HG02973 (cell line): ENCODE results near the gene FUT7.
"Not testable (repeated sequence)": the region's sequence is repeated elsewhere in the genome, so short reads cannot be mapped to it uniquely, and the experiment has no call there.

Experiments used
- ATAC-seq: cut with Tn5 transposase; IDR thresholded peaks from one replicate; pipeline ENCODE4 v1.9.1; 2021; ENCODE audit warnings: moderate library complexity; ENCODE audit not compliant: unreplicated experiment

FUT7 gene

DNA sequence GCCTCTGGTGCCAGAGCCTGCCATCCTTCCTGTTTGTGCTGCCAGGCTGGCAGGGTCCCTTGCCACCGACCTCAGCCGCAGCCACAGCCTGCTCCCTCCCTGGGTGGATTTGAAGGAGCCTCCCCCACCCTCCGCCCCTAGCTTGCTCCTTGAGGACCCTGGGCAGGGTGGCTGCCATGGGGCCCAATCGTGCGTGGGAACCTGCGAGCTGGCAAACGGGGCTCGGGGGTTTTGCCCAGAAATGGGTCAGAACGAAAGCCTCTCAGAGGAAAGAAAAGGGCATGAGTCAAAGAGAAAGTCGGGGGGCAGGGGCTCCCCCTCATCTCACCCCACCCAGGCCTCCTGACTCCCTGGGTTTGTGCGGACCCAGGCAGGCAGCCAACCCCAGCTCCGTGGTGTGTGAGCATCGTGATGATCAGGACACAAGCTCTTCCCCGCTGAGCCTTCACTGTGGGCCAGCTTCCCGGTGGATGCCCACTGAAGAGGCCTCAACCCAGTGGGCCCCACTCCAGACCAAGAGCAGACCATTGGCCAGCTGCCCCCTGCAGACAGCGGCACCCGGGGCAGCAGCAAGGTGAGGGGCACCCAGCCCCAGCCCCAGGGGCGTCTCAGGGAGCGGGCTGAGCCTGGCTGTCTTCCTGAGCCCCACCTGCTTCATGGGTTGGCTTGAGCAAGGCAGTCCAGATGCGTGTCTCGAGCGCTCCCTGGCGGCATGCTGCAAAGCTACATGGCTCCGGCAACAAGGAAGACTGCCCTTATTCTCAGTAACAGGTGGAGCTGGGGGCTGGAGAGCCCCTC is 3.0 kb upstream of the FUT7 start:
- ATAC-seq: no peak

DNA sequence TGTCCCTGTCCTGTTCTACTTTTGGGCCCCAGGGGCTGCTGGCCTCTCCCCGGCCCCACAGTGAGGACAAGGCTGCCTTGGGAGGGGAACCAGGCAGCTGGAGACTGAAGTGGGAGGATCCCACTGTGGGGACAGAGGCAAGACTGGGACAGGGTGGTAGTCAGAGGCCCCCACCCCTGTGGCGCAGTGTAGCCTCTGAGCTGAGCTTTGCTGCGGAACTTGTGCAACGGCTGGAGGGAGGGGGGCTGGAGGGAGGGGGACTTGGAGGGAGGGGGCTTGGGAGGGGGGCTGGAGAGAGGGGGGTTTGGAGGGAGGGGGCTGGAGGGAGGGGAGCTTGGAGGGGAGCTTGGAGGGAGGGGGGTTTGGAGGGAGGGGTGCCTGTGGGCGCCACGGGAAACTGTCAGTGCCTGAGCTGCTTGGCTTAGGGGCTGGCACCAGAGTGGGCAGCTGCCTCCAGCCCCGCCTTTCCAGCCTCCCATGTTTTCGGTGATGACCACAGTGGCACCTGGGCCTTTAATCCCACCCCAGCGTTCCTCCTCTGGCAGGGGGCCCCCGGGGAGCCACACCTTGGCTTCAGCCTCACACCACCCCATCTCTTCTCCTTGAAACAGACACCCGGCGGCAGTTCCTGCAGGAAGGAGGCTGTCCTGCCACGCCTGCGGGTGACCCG is 2.3 kb upstream of the FUT7 start:
- no peak for ATAC-seq

DNA sequence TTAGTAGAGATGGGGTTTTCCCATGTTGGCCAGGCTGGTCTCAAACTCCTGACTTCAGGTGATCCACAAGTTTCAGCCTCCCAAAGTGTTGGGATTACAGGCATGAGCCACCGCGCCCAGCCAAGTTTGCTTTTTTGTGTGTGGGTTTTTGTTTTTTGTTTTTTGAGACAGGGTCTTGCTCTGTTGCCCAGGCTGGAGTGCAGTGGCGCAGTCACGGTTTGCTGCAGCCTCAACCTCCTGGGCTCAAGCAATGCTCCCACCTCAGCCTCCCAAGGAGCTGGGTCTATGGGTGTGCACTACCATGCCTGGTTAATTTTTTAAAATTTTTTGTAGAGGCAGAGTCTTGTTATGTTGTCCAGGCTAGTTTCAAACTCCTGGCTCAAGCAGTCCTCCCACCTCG is 1.6 kb upstream of the FUT7 start:
- ATAC-seq: not testable (repeated sequence)

DNA sequence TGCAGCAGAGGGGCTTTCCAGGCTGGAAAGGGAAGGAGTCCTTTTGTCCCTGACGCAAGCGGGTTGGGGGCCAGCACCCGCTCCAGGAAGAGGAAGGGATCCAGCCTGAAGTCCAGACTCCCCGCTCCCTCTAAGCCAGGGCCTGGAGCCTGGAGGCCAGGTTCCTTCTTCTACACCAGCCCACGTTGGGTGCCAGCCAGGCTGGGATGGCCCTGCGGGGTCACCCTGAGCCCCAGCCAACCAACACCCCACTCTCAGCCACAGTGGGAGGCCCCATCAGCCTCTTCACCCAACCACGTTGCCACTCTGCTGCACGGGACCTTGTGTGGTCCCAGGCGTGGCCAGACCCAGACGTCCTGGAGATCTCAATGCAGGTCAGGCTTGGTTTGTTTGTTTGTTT is 970 bp upstream of the FUT7 start:
- ATAC-seq: no peak

DNA sequence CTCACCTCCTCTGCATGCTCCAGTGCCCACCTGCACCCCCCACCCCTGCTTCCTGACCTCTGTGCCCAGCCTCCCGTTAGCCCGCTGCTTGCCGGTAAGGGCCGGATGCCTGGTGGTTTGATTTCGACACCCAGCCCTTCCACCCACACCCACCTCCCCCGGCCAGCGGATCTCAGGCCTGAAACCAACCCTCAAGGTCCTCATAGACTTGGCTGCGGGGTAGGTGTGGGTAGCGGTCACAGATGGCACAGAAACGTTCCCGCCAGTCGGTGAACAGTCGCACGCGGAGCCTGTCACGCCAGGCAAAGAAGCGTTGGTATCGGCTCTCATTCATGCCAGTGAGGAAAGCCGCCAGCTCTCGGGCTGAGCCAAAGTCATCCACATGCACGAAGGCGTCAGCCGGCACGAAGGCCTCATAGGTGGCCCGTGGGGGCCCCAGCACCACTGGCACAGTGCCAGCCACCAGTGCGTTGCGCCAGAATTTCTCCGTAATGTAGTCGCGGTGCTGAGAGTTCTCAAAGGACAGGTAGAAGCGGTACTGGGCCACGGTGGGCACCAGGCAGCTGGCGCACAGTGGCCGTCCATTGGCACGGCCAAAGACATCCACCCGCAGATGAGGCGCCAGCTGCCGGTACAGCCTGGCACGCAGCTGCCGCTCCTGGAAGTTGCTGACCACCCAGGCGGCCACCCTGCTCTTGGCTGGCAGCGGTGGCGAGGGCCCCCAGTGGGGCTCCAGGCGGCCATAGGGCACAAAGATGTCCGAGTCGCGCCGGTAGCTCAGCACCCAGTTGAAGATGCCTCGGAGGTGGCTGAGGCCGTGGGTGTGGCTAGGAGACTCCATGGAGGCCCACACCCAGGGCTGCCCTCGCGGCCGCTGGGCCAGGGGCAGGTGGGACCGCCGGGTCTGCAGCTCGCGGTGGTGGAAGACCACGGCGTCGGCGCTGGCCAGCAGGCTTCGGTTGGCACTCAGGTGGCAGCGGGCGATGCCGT is 1.1 kb downstream of the FUT7 start:
- no peak for ATAC-seq

DNA sequence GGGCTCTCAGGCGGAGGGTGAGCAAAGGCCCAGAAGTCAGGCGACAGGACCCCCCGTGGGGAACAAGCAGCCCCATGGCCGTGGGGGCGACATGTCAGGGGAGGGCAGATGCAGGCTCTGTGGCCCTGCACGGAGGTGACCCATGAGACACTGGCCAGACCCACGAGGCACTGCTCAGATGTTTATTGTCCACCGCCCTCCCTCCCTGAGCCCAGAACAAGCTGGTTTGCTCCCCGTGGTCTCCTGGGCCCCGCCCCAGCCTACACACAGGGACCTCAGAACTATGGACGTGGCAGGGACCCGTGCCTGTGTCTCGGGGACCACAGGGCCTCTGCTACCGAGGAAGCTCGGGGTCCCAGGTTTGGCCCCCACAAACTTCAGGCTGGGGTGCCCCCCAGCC is 1.9 kb downstream of the FUT7 start:
- no peak for ATAC-seq

DNA sequence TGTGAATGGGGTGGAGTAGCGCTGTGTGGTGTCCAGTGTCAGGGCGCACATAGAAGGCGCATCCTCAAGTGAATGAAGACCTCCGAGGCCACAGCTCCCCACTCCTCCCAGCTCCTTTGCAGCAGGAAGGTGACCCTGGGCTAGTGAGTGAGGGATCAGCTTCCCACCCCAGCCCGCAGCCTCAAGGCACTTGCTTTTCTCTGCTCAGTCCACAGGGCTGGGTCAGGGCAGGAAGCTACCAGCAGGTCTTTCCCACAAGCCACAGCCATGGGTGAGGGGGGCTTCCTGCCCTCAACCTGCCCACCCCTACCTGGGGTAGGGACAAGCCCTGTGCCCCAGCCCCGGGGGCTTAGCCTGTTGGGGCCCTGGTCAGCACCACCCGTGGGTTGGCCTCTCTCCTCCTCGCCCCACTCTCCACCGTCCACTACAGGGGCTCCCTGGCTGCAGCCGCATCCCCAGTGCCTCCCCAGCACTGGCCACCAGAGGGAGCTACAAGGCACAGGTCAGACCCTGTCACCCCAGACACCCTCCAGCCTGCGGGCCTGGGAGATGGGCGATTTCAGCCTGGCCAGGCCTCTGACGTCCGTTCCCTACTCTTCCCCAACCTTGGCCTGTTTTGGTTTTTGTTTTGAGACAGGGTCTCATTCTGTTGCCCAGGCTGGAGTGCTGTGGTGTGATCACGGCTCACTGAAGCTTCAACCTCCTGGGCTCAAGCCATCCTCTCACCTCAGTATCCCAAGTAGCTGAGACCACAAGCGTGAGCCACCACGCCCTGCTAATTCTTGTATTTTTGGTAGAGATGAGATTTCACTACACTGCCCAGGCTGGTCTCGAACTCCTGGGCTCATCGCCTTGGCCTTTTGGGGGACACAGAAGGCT is 2.6 kb downstream of the FUT7 start:
- ATAC-seq: no peak

DNA sequence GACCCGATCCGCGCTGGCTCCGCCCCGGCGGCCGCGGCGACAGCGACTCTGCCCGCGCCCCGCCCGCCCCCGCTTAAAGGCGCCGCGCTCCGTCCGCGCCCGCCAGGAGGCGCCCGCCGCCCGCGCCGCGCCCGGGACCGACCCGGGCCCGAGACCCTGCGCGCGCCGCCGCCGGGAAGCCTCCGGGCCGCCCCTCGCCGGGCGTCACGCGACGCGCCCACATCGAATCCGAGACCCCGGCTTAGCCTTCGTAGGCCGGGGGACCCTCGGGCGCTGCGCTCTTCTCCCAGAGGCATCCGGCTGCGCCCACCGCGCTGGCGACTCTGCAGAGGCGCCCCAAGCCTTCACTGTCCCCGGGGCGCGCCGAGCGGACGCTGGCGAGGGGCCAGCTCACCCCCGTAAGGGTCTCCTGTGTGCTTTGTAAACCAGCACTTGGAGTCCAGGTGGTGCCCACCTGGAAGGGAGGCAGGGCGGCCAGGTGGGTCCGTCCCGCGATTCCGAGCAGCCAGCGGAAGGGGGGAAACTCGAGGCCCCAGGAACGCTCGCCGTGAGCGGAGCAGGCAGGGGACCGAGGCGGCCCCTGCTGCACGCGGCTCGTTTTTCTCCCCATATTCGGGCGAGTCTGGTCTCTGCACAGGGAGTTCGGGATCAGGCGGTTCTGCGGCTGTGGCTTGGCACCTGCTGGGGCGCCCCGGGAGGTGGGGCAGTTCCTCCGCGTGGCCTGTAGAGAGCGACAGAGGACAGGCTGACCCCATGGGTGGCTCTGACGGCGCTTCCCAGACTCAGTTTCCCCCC is 3.4 kb downstream of the FUT7 start:
- no peak for ATAC-seq

DNA sequence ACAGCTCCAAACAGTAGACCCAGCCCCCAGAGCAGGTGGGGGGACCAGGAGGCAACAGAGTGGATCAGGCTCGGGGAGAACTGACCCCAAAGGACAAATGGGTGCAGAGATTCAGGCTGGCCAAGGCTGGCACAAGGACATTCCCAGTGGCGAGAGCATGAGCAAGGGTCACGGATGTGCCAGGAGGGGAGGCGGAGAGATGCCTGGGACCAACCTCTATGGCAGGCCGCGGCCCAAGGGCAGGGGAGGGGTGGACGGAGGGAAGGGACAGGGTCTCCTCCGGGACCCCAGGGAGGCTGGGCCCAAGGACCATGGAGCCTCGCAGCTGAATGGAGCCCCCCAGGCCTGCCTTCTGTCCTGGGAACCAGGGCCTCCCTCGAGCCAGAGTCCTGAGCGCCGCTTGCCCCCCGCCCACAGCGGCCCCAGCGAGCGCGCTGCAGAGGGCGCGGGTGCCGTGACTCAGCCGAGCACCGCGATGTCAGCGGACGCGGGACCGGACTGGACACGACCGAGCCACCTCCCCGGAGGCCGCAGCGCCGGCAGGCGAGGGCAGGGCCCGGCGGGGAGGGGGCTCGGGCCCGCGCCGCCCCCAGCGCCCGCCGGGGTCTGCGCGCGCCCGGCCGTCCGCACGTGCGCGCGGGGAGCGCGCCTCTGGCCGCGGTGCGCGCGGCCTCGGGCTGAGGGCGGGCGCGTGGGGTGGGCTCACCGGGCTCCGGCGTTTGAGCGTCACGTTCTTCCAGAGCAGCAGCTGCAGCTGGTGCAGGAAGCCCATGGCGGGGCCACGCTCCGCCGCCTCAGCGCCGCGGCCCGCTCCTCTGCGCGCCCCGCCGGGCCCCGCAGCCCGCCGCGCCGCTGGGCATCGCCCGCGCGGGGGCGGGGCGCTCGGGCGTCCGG is 4.3 kb downstream of the FUT7 start, which contains the start of gene ABCA2:
TSS of gene ABCA2 (minus strand) at position 869 of the 894 bp plus-strand sequence. CDS start at position 772, 97 bp downstream.
- ATAC-seq: no peak

DNA sequence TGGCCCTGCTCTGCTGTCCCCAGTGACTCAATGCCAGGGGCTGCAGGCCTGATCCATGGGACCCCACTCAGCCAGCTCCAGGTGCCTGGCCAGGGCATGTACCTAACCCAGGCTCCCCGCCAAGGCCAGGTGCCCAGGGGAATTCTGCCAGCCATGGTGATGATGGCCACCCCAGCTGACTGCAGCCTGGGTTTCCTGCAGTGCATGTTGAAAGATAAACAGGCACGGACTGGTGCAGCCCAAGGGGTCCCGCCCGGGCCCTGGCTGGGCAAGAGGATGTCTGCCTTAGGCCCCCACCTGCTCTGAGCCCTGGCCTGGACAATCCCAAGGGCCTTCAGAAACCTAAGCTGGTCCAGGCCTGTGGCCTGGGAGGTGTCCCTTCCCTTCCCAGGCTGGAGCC is 5.1 kb downstream of the FUT7 start:
- no peak for ATAC-seq

DNA sequence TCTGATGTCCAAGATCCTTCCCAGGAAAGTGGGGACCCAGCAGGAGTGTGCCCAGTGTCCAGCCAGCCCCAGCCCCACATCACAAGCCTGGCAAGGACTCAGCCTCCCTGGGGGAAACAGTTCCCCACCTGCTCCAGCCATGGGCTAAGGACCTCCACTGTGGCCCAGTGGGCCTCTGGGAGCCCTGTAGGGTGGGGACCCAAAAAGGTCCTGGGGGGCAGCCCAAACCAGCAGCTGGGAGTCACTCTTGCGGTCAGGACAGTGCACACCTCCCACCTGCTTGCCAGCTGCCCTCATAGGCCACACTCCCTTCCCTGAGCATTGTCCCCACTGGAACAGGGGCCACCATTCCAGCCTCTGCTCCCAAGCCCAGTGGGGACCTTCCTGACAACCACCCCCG is 5.5 kb downstream of the FUT7 start:
- no peak for ATAC-seq

DNA sequence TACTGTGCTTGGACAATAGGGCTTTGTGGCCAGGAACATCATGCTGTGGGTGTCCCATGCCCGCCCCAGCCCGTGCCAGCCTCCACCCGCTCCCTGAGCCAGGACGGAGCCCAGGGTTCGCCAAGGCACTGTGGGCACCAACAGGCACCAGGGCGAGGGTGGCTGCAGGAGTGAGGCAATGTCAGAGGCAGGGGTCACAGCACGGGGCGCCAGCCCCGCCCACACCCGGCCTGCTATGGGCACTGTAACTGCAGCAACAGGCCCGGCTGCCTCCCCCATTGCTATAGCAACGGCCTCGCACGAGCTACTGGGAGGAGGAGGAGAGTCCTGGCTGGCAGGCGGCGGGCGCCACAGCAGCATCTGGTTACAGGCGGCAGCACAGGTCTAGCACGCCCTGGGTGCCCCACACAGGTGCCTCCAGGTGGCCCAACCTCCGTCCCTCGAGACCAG is 6.3 kb downstream of the FUT7 start:
- no peak for ATAC-seq

DNA sequence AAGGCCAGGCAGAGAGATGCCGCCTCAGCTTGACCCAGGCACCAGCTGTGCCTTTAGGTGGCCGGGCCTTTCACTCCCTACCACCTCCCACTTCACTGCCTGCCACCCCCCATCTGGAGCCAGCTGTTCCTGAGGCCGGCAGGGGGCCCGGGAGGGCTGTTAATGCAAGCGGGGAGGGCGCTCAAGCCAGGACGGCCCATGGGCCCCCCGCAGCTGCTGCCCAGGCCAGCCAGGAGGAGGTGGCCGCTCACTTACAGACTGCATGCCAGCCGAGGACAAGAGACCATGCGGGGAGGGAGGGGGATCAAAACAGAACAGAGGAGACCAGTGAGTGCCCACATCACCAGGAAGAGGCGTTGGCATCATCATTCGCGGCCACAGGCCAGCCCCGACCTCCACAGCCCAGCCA is 8.3 kb downstream of the FUT7 start:
- ATAC-seq: no peak

DNA sequence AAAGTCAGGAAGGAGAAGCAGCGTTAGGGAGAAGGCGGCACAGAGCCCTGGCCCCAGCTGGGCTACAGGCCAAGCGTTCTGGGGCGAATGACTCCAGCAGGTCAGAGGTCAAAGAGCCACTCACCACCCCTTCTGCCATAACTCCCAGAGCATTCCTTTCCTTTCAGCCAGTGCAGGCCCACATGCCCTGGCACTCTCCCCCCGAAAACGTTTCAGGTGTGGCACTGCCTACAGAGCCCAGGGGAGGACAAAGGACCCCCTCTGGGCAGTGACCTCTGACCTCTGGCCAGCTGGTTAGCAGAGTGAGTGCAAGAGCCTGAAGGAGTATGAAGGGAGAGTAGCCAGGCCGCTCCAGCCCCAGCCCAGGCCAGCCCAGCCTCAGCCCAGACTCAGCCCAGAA is 8.7 kb downstream of the FUT7 start:
- no peak for ATAC-seq

DNA sequence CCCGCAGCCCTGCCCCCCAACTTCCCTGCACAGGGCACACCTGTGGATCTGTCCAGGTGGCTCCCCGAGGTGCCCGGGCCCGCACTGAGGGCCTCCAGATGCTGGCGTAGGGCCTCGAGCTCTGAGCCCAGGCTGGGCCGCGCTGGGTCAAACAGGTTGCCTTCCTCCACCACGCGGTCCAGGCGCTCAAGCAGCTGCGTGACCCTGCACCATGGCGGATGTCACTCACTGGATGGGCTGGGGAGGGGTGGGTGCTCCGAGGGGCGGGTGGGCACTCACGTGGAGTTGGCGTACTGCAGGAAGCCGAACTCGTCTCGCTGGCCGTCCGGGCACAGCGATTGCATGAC is 9.3 kb downstream of the FUT7 start:
- no peak for ATAC-seq

DNA sequence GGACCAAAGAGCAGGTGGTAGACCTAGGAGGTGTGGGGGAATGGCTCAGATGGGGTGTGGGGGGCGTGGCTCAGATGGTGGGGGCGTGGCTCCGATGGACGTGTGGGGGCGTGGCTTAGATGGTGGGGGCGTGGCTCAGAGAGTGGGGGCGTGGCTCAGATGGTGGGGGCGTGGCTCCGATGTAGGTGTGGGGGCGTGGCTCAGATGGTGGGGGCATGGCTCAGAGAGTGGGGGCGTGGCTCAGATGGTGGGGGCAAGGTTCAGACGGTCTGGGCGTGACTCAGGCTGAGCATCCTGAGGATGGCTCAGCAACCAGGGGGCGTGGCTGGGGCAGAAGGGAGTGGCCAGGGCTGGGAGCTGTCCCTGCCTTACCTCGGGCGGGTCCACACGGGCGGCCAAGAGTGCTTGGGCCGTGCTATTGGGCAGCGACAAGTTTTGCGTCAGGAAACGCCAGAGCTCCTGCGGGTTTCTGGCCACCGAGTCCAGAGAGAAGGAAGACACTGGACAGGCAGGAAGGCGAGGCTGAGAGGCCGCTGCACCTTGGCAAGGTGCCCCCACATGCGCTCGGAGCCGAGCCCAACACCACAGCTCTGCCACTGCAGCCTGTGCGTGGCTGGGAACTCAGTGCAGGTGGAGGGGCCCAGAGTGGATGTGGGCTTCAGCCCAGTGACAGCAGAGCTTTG is 9.8 kb downstream of the FUT7 start:
- no peak for ATAC-seq

DNA sequence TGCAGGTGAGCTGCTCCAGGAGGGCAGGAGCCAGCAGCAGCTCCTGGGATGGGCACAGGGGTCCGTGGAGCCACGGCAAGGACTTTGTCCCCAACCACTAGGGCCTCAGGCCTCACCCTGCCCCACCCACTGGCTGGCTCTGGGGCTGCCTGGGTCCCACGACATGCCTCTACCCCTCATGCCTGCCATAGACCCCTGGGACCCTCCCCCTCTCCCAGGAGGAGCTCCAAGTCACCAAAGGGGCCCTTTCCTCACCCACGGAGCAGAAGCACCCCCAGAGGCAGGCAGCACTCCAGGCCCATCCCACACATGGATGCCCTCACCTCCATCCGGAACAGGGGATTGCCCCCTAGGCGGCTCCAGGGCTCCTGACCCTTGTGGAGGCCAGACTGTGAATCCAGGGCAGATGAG is 10.3 kb downstream of the FUT7 start:
- no peak for ATAC-seq
